ENCODE data around the gene MUS81.
A peak's percentile ranks its signal among the peaks of the same experiment; 100 is the strongest.
"Not testable (repeated sequence)": the region's sequence is repeated elsewhere in the genome, so short reads cannot be mapped to it uniquely, and the experiment has no call there.

MUS81 gene

GRCh38 chr11:65860278-65861164, at the start of gene MUS81:
TSS of gene MUS81 (plus strand) at chr11:65860433. CDS start at chr11:65860754, 321 bp downstream.
- peak; percentile 45 to 47 for ATAC-seq

- ATAC-seq, result no peak
These were observed 48.3 kb upstream of the MUS81 start for GRCh38 chr11:65811764-65812475.

GRCh38 chr11:65814131-65814985, 45.9 kb upstream of the MUS81 start:
- ATAC-seq, result no peak

GRCh38 chr11:65814986-65815565, 45.2 kb upstream of the MUS81 start:
- no peak for ATAC-seq

GRCh38 chr11:65816696-65817095, 43.5 kb upstream of the MUS81 start:
- no peak for ATAC-seq

GRCh38 chr11:65817312-65817834, 42.9 kb upstream of the MUS81 start:
- ATAC-seq, result no peak

GRCh38 chr11:65817835-65818680, 42.2 kb upstream of the MUS81 start:
- peak; percentile 83 to 85 for ATAC-seq

- ATAC-seq, result no peak
These were observed 39.1 kb upstream of the MUS81 start for GRCh38 chr11:65821107-65821506.

GRCh38 chr11:65822776-65823528, 37.3 kb upstream of the MUS81 start:
- no peak for ATAC-seq

GRCh38 chr11:65826984-65827735, 33.1 kb upstream of the MUS81 start:
- ATAC-seq, result no peak

GRCh38 chr11:65829459-65829858, 30.8 kb upstream of the MUS81 start:
- no peak for ATAC-seq

GRCh38 chr11:65832231-65832630, 28.0 kb upstream of the MUS81 start:
- ATAC-seq, result not testable (repeated sequence)

GRCh38 chr11:65833297-65834030, 26.8 kb upstream of the MUS81 start, which contains the start of gene SNX32:
TSS of gene SNX32 (plus strand) at chr11:65833963. CDS start at chr11:65834066, 103 bp downstream.
- ATAC-seq, result peak; percentile 99 to 100

- ATAC-seq, result no peak
These were observed 26.0 kb upstream of the MUS81 start for GRCh38 chr11:65834202-65834601.

- ATAC-seq, result no peak
These were observed 18.1 kb upstream of the MUS81 start for GRCh38 chr11:65842144-65842543.

GRCh38 chr11:65843811-65844210, 16.4 kb upstream of the MUS81 start:
- ATAC-seq, result no peak

GRCh38 chr11:65844231-65844872, 15.9 kb upstream of the MUS81 start:
- ATAC-seq, result no peak

GRCh38 chr11:65847746-65848145, 12.5 kb upstream of the MUS81 start:
- no peak for ATAC-seq
